ENCODE data around the gene SLC12A3. TPM values are rescaled to one million over a fixed set of nuclear protein-coding genes. Genes with fewer than 3 reads are reported as not detected.

SLC12A3 gene
- total RNA-seq, 1 donor from 2014 or later = not detected

DNA sequence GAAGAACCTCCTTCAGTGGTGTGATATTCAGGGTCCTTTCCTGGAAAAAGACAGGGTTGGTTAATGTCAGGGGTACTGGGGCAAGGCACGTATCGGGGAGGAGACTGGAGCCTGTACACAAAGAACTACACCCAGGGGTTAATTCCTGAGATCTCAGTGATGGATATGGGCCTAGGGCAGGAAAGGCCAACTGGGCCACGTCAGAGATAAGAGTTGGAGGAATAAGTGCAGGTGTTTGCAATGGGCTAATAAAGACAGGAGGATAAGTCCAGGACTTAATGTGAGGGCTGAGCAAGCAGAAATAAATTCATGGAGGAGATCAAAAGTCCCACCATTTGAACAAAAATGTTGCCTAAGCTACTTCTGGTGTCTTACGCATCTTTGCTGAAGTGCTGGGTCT is 56.6 kb downstream of the SLC12A3 start:
- Mint-ChIP-seq H3K9me3 (ENCODE audit: low read depth) (peaks cover 6% of the 10 kb centered on the region), H3K36me3 (ENCODE audit: insufficient read depth) (no peaks in the 10 kb centered on the region), H3K4me1 (ENCODE audit: low read depth) (peaks cover 40% of the 10 kb centered on the region), H3K27me3 (no peaks in the 10 kb centered on the region), H3K4me3 (ENCODE audit: low read depth) (peak overlapping the region; percentile 2), H3K27ac (peak overlapping the region; percentile 56)
- TF ChIP-seq, protein P1, sequence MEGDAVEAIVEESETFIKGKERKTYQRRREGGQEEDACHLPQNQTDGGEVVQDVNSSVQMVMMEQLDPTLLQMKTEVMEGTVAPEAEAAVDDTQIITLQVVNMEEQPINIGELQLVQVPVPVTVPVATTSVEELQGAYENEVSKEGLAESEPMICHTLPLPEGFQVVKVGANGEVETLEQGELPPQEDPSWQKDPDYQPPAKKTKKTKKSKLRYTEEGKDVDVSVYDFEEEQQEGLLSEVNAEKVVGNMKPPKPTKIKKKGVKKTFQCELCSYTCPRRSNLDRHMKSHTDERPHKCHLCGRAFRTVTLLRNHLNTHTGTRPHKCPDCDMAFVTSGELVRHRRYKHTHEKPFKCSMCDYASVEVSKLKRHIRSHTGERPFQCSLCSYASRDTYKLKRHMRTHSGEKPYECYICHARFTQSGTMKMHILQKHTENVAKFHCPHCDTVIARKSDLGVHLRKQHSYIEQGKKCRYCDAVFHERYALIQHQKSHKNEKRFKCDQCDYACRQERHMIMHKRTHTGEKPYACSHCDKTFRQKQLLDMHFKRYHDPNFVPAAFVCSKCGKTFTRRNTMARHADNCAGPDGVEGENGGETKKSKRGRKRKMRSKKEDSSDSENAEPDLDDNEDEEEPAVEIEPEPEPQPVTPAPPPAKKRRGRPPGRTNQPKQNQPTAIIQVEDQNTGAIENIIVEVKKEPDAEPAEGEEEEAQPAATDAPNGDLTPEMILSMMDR (IDR thresholded peaks at IDR 0.05; ENCODE audit: unreplicated experiment) = no peak
- DNase-seq (ENCODE audit: low spot score, unreplicated experiment) = no peak

DNA sequence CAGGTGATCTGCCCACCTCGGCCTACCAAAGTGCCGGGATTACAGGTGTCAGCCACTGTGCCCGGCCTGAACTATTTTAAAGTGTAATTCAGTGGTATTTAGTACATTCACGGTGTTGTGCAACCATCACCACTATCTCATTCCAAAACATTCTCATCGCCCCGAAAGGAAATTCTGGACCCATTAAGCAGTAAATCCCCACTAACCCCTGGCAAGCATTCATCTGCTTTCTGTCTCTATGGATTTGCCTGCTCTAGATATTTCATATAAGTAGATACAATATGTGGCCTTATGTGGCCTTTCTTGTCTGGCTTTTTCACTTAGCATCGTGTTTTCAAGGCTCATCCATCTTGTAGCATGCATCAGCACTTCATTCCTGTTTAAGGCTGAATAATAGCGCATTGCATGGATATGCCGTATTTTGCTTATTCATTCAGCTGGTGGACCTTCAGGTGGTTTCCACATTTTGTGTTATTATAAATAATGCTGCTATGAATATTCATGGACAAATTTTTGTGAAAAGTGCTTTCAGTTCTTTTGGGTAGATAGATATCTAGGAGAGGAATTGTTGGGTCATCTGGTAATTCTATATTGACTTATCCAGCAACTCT is 58.6 kb downstream of the SLC12A3 start:
- H3K27me3 Mint-ChIP-seq = no peaks in the 10 kb centered on the region
- H3K4me3 Mint-ChIP-seq (ENCODE audit: low read depth) = no peak overlapping the region
- H3K36me3 Mint-ChIP-seq (ENCODE audit: insufficient read depth) = no peaks in the 10 kb centered on the region
- TF ChIP-seq, protein P1 (IDR thresholded peaks at IDR 0.05; ENCODE audit: unreplicated experiment) = no peak
- no peak overlapping the region for H3K27ac Mint-ChIP-seq
- H3K4me1 Mint-ChIP-seq (ENCODE audit: low read depth) = peaks cover 32% of the 10 kb centered on the region
- DNase-seq (ENCODE audit: low spot score, unreplicated experiment) = no peak
- H3K9me3 Mint-ChIP-seq (ENCODE audit: low read depth) = no peaks in the 10 kb centered on the region

DNA sequence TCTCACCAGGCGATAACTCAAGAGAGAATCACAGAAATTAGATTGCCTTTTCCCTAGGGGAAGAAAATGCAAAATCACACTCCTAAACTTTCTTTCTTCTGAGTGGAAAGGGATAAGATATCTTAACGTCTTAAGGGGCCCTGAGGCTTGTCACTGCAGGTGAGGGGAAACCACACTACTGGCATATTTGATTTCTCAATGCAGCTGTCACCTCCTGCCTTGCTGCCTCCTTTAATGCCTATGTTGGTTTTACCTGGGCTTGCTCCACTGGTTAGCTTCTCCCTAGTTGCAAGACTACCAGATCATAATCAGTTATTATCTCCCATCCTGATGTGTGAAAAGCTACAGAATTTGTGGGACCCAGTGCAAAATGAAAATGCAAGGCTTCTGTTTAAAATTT is 62.5 kb downstream of the SLC12A3 start:
- no peak for DNase-seq (ENCODE audit: low spot score, unreplicated experiment)
- Mint-ChIP-seq H3K4me3 (ENCODE audit: low read depth) (no peak overlapping the region), H3K4me1 (ENCODE audit: low read depth) (peaks cover 9% of the 10 kb centered on the region), H3K27ac (no peak overlapping the region), H3K9me3 (ENCODE audit: low read depth) (no peaks in the 10 kb centered on the region), H3K36me3 (ENCODE audit: insufficient read depth) (no peaks in the 10 kb centered on the region), H3K27me3 (no peaks in the 10 kb centered on the region)
- TF ChIP-seq, protein P1 (IDR thresholded peaks at IDR 0.05; ENCODE audit: unreplicated experiment) = no peak

DNA sequence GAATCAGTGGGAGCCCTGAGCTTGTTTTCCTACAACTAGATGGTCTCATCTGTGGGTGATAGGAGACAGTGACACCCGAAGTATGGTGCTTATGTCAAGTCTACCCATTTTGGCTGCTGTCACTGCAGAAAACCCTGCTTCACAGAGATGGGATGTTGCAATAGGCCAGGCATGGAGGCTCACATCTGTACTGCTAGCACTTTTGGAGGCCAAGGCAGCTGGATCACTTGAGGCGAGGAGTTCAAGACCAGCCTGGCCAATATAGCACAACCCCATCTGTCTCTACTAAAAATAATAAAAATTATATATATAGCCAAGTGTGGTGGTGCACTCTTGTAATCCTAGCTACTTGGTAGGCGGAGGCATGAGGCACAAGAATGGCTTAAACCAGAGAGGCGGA is 64.6 kb downstream of the SLC12A3 start:
- no peaks in the 10 kb centered on the region for H3K9me3 Mint-ChIP-seq (ENCODE audit: low read depth)
- peaks cover 18% of the 10 kb centered on the region for H3K4me1 Mint-ChIP-seq (ENCODE audit: low read depth)
- no peak for DNase-seq (ENCODE audit: low spot score, unreplicated experiment)
- no peaks in the 10 kb centered on the region for H3K36me3 Mint-ChIP-seq (ENCODE audit: insufficient read depth)
- no peak overlapping the region for H3K4me3 Mint-ChIP-seq (ENCODE audit: low read depth)
- no peaks in the 10 kb centered on the region for H3K27me3 Mint-ChIP-seq
- no peak overlapping the region for H3K27ac Mint-ChIP-seq
- TF ChIP-seq, protein P1 (IDR thresholded peaks at IDR 0.05; ENCODE audit: unreplicated experiment) = no peak

DNA sequence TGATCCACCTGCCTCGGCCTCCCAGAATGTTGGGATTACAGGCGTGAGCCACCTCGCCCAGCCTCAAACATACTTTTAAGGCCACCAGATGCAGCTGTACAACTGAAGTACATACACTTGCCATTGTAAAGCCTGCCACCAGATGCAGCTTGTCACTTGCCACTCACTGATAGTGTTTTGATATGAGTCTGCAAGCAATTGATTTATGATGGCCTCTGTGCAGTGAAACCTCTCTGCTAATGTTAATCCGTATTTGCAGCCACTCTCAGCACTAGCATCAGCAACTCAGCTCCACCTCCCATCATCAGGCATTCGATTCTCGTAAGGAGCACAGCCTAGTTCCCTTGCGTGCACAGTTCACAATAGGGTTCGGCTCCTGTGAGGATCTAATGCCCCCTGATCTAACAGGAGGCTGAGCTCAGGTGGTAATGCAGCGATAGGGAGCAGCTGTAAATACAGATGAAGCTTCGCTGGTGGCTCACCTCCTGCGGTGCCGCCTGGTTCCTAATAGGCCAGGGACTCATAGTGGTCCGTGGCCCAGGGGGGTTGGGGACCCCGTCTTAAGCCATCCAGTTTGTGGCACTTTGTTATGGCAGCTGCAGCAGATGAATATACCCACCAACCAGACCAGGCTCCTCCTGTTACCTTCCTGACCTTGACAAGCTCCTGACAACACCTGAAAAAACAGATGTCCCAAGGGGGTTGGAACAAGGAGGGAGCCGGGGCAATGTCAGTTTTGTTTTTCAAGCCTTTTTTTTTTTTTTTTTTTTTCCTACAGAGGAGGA is 65.7 kb downstream of the SLC12A3 start:
- no peak for DNase-seq (ENCODE audit: low spot score, unreplicated experiment)
- Mint-ChIP-seq H3K27me3 (no peaks in the 10 kb centered on the region), H3K4me3 (ENCODE audit: low read depth) (peak overlapping the region; percentile 95), H3K9me3 (ENCODE audit: low read depth) (no peaks in the 10 kb centered on the region), H3K4me1 (ENCODE audit: low read depth) (peaks cover 18% of the 10 kb centered on the region), H3K36me3 (ENCODE audit: insufficient read depth) (peaks cover 5% of the 10 kb centered on the region), H3K27ac (peak overlapping the region; percentile 94)
- TF ChIP-seq, protein P1 (IDR thresholded peaks at IDR 0.05; ENCODE audit: unreplicated experiment) = no peak
